Natural killer cell (primary cell): ENCODE data around the gene LMNTD2. TPM values are rescaled to one million over a fixed set of nuclear protein-coding genes. Genes with fewer than 3 reads are reported as not detected.

ENCODE experiments used
- ATAC-seq, 3 donors: fragments of 150-1000 bp in 2 of 3; fragments of 200-7000 bp in 1 of 3; cut with Tn5 transposase; 1 replicate in 1 of 3; 2 replicates in 2 of 3; pipeline ENCODE4 v1.10.0; 2021; ENCODE audit warnings: mild to moderate bottlenecking in 2 of 3, moderate library complexity in 2 of 3
- DNase-seq, 2 donors: peaks; one replicate each; pipeline versions ENCODE4 v3.0.0 to v3.0.0-alpha.2; 2013 to 2021; ENCODE audit warnings: mixed read lengths in 1 of 2
- H3K27ac ChIP-seq: one replicate; pipeline ENCODE4 v1.5.1; 2013; ENCODE audit warnings: mild to moderate bottlenecking, low read length
- H3K27me3 ChIP-seq: one replicate; pipeline ENCODE4 v1.6.1; 2013; ENCODE audit warnings: low read length; ENCODE audit not compliant: control insufficient read depth, insufficient read depth
- H3K36me3 ChIP-seq: one replicate; pipeline ENCODE4 v1.6.1; 2013; ENCODE audit warnings: low read length; ENCODE audit not compliant: control insufficient read depth, insufficient read depth
- H3K4me1 ChIP-seq: one replicate; pipeline ENCODE4 v1.6.1; 2013; ENCODE audit warnings: low read length; ENCODE audit not compliant: control insufficient read depth, insufficient read depth
- H3K4me3 ChIP-seq: one replicate; pipeline ENCODE4 v1.5.1; 2013; ENCODE audit warnings: low read length
- H3K9me3 ChIP-seq: one replicate; pipeline ENCODE4 v1.6.1; 2013; ENCODE audit warnings: low read length; ENCODE audit not compliant: control insufficient read depth, insufficient read depth
- H3K27ac Mint-ChIP-seq, 2 donors: one replicate each; pipeline ENCODE4 v1.8.0; 2022; ENCODE audit warnings: mild to moderate bottlenecking in 2 of 2, mixed read lengths in 2 of 2, moderate library complexity in 1 of 2
- H3K27me3 Mint-ChIP-seq, 2 donors: one replicate each; pipeline ENCODE4 v1.8.0; 2022; ENCODE audit warnings: low read depth in 2 of 2, mixed read lengths in 2 of 2
- H3K36me3 Mint-ChIP-seq: one replicate; pipeline ENCODE4 v1.8.0; 2022; ENCODE audit warnings: mixed read lengths
- H3K4me1 Mint-ChIP-seq, 2 donors: one replicate each; pipeline ENCODE4 v1.8.0; 2022; ENCODE audit warnings: mixed read lengths in 2 of 2
- H3K4me3 Mint-ChIP-seq: one replicate; pipeline ENCODE4 v1.8.0; 2022; ENCODE audit warnings: mild to moderate bottlenecking, moderate library complexity, mixed read lengths
- H3K9me3 Mint-ChIP-seq, 2 donors: one replicate each; pipeline ENCODE4 v1.8.0; 2022; ENCODE audit warnings: mixed read lengths in 2 of 2
- WGBS: methylation state at CpG from one replicate; pipeline ENCODE4 v1.1.7; 2013; ENCODE audit warnings: missing lambda C conversion rate; ENCODE audit not compliant: insufficient coverage; 5-methylcytosine and 5-hydroxymethylcytosine counted together
- intact Hi-C: fragments of 100-400 bp; cut with micrococcal nuclease; formaldehyde crosslinking; loops from one replicate; pipeline ENCODE4 v1.14.2; 2022
- total RNA-seq, 4 donors: library from RNA; stranded (reverse); fragments of 120-200 nt in 1 of 4; gene quantifications; one replicate each; pipeline versions ENCODE4 v1.2.3 to v1.2.4, GENCODE V29; 2013 to 2022
- TF ChIP-seq, protein P1 (sequence below): fragments of 200-600 bp; IDR thresholded peaks from one replicate; pipeline ENCODE4 v1.8.0; 2022; ENCODE audit warnings: antibody characterized with exemption

Gene LMNTD2
- total RNA-seq, 3 donors from 2014 or later (not counting 1 experiment from before 2014, with no cell fraction given), result 3.5 to 5.2 (median 5.0) TPM

GRCh38 chr11:595400-595799 lies 34.9 kb upstream of the LMNTD2 start:
- Histone ChIP-seq H3K9me3 (no peaks in the 10 kb centered on the region), H3K27ac (no peak overlapping the region), H3K36me3 (peaks cover 79% of the 10 kb centered on the region), H3K4me3 (no peak overlapping the region), H3K27me3 (no peaks in the 10 kb centered on the region), H3K4me1 (peaks cover 13% of the 10 kb centered on the region)
- peaks cover 10 to 11% of the 10 kb centered on the region in 2 donors for H3K4me1 Mint-ChIP-seq
- H3K9me3 Mint-ChIP-seq, result no peaks in the 10 kb centered on the region
- DNase-seq (no peak), ATAC-seq (no peak)
- no peaks in the 10 kb centered on the region for H3K27me3 Mint-ChIP-seq
- intact Hi-C loops, result no loop called here
- WGBS, result 95% methylated on average over 10 of the region's 10 CpGs
- H3K36me3 Mint-ChIP-seq, result no peaks in the 10 kb centered on the region
- TF ChIP-seq, protein P1, sequence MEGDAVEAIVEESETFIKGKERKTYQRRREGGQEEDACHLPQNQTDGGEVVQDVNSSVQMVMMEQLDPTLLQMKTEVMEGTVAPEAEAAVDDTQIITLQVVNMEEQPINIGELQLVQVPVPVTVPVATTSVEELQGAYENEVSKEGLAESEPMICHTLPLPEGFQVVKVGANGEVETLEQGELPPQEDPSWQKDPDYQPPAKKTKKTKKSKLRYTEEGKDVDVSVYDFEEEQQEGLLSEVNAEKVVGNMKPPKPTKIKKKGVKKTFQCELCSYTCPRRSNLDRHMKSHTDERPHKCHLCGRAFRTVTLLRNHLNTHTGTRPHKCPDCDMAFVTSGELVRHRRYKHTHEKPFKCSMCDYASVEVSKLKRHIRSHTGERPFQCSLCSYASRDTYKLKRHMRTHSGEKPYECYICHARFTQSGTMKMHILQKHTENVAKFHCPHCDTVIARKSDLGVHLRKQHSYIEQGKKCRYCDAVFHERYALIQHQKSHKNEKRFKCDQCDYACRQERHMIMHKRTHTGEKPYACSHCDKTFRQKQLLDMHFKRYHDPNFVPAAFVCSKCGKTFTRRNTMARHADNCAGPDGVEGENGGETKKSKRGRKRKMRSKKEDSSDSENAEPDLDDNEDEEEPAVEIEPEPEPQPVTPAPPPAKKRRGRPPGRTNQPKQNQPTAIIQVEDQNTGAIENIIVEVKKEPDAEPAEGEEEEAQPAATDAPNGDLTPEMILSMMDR, result no peak
- no peak overlapping the region for H3K27ac Mint-ChIP-seq
- no peak overlapping the region for H3K4me3 Mint-ChIP-seq

DNA sequence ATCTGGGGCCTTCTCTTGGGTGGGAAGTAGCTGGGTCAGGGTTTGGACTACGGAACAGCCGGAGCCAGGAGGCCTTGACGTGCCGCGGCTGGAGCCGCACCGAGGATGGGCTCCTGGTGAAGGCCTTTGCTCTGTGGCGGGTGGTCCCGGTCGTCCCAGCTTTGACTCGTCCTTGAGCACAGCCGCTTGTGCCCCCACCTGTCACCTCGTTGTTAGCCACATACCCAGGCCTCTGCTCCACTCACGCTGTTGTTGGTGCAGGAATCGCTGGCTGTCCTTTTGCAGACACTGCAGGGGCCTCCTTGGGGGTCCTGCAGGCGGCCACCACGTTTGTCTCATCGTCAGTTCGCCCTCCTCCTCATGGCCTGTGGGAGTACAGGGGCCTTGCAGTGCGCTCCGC lies 32.8 kb upstream of the LMNTD2 start:
- DNase-seq (no peak), ATAC-seq (no peak)
- Histone ChIP-seq H3K27ac (no peak overlapping the region), H3K4me3 (no peak overlapping the region), H3K27me3 (no peaks in the 10 kb centered on the region), H3K36me3 (peaks cover 75% of the 10 kb centered on the region), H3K9me3 (no peaks in the 10 kb centered on the region), H3K4me1 (peaks cover 13% of the 10 kb centered on the region)
- peaks cover 8% of the 10 kb centered on the region for H3K36me3 Mint-ChIP-seq
- intact Hi-C loops, result no loop called here
- WGBS, result 98% methylated on average over 21 of the region's 21 CpGs
- no peak overlapping the region for H3K4me3 Mint-ChIP-seq
- H3K27me3 Mint-ChIP-seq, result no peaks in the 10 kb centered on the region
- H3K9me3 Mint-ChIP-seq, result no peaks in the 10 kb centered on the region
- TF ChIP-seq, protein P1, result no peak
- peaks cover 10 to 22% of the 10 kb centered on the region in 2 donors for H3K4me1 Mint-ChIP-seq
- H3K27ac Mint-ChIP-seq, result no peak overlapping the region

DNA sequence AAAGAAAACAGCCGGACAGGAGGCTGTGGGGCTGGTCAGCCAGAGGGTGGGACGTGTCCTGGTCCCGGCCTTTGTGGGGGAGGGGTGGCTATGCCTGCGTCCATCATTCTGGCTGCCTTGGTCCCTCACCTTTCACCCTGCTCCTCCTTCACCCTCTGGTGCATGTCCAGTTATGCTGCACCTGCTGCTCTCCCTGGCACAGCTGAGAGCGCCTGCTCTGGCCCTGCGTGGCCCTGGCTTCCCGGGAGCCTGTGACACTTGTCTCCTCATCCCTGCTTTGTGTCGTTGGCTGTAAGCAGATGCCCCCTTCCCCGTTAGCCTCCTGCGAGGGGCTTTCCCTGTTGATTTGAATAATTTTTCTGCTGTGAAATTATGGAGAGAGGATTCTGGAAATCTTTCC lies 32.4 kb upstream of the LMNTD2 start:
- TF ChIP-seq, protein P1, result no peak
- H3K9me3 ChIP-seq, result no peaks in the 10 kb centered on the region
- intact Hi-C loops, result no loop called here
- Mint-ChIP-seq H3K4me3 (no peak overlapping the region), H3K27ac (no peak overlapping the region), H3K4me1 (peaks cover 13 to 25% of the 10 kb centered on the region in 2 donors), H3K36me3 (peaks cover 8% of the 10 kb centered on the region), H3K27me3 (no peaks in the 10 kb centered on the region), H3K9me3 (no peaks in the 10 kb centered on the region)
- no peak overlapping the region for H3K27ac ChIP-seq
- DNase-seq, result no peak
- no peak overlapping the region for H3K4me3 ChIP-seq
- H3K36me3 ChIP-seq, result peaks cover 71% of the 10 kb centered on the region
- WGBS, result 96% methylated on average over 10 of the region's 10 CpGs
- no peak for ATAC-seq
- no peaks in the 10 kb centered on the region for H3K27me3 ChIP-seq
- peaks cover 15% of the 10 kb centered on the region for H3K4me1 ChIP-seq

DNA sequence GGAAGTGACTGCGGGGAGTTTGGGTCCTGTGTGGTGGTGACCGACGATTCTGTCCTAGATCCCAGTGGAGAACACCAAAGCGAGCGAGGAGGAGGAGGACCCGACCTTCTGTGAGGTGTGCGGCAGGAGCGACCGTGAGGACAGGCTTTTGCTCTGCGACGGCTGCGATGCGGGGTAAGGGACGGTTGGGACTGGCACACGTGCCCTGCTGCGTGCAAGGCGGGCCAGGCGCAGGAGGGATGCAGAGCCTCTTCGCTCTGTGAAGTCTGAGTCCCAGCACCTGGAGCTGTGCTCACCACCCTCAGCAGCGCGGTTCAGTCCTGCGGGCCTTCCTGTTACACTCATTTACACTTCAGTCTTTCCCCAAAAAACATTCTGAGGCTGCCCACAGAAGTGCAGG lies 32.0 kb upstream of the LMNTD2 start:
- ATAC-seq (no peak), DNase-seq (no peak)
- H3K36me3 ChIP-seq, result peaks cover 69% of the 10 kb centered on the region
- TF ChIP-seq, protein P1, result no peak
- no peaks in the 10 kb centered on the region for H3K9me3 ChIP-seq
- intact Hi-C loops, result no loop called here
- peaks cover 19% of the 10 kb centered on the region for H3K4me1 ChIP-seq
- Mint-ChIP-seq H3K4me3 (no peak overlapping the region), H3K4me1 (peaks cover 17 to 29% of the 10 kb centered on the region in 2 donors), H3K9me3 (no peaks in the 10 kb centered on the region), H3K27me3 (no peaks in the 10 kb centered on the region), H3K36me3 (peaks cover 8% of the 10 kb centered on the region), H3K27ac (no peak overlapping the region)
- 98% methylated on average over 22 of the region's 22 CpGs for WGBS
- no peaks in the 10 kb centered on the region for H3K27me3 ChIP-seq
- no peak overlapping the region for H3K27ac ChIP-seq
- no peak overlapping the region for H3K4me3 ChIP-seq
